HG03565 (cell line): ENCODE measurements around the gene HOXA10.

Source experiments
- ATAC-seq: cut with Tn5 transposase; IDR thresholded peaks from one replicate; pipeline ENCODE4 v1.9.1; 2021; ENCODE audit warnings: mild to moderate bottlenecking, moderate library complexity; ENCODE audit not compliant: unreplicated experiment

Gene HOXA10

DNA sequence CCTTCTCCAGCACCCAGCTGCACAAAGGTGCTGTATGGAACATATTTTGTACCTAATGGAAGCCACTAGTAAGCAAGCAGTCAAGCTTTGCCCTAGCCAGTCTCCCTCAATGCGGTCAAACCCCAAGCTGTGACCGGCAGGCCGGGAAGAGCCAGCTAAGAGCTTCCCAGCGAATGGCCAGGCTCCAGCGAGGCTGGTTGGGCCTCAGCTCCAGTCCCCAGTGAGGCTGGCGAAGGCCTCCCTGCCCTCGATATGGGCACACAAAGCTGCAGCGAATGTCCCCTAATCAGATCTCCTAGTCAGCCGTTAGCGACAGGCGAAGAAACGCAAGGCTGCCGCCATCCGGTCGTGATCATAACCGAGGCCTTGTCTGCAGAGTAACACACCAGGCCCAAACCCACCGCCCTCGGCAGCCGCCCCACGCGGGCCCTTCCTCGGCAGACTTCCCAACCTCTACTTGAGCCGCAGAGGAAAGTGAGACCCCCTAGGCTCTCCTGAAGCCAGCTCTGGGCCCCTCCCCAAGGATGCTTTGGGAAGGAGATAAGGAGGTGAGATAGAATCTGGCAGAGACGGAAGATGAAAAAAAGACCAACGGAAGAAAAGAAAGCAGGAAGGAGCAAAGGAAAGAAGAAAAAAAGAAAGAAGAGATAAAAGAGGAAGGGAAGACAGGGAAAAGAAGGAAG lies 5.7 kb downstream of the HOXA10 start:
- ATAC-seq, result no peak

DNA sequence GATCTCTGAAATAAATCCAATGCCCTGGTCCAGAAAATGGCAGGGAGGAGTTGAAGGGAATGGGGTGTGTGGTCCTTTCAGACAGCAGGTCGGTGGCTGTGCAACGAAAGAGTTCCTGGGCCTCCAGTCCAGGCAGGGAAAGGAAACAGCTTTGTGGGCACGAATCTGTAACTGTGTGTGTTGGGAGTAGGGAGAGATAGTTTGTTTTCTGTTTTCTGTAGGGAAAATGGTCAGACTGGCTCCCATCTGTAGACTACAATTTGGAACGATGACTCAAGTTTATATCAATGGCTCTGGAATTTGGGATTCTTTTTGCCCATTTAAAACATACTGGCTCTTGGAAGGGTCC lies 6.2 kb downstream of the HOXA10 start:
- ATAC-seq, result no peak

DNA sequence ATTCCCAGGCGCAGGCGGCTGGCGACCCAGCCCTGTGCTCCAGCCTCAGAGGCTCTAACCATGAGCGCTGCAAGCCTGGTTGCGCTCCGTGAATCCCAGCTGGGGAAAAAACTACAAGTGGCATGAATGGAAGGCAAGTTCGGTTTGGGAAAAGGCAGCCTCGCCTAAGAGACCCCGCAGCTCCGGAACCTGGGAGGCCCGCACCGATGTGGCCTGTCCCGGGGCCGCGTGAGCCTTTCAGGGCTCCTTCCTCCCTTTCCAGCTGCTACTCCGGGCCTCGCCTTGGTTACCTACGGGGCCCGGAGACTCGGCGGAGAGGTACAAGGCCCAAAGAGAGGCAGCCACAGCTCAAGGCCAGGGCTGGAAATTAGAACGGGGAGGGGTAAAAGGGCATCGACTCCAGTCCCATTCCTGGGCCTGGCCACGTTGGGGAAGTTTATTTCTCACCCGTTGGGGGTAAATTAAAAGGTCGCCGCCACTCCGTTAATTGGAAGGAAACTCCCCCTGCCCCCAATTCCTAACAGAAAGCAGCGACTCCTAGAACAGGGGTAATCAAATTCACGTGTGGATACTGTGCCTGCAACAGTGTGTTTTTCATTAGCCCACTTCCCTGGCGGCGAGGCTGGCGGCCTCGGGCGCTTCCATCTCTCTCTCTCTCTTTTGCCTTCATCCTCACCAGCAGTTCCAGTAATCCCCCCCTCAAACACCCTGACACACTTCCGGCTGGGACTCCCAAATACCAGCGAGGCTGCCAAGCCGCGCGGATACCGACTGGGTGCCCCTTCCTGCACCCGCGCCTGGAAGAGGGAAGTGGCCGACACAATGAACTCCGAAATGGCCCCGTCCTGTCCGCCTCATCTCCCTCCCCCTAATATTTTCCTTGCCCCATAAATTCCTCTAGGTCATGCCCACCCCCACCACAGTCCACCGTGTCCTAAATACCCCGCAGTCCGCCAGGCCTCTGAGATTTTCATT lies 7.3 kb downstream of the HOXA10 start:
- ATAC-seq, result no peak

DNA sequence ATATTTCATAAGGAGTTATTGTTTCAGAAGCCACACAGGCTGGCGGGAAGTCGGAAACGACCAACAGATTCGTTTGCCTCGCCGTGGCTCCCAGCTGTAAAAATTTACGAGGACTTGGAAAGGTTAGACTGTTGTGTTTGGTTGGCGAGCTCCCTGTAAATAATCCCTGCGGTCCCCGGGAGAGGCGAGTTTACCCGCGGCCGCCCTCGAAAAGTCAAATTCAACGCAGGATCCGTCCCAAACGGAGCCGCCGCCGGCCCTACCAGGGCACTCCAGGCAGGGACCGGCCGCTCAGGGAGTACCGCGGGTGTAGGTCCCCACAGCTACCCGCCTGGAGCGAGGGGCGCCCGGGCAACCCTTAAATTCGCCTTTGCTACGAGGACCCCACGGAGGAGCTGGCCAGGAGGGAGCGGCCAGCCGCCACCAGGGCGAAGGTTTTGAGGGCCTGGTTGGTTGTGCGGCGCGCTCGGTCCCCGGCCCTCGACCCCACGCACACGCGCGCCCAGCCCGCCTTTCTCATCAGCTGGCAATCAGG lies 8.1 kb downstream of the HOXA10 start:
- ATAC-seq, result no peak

DNA sequence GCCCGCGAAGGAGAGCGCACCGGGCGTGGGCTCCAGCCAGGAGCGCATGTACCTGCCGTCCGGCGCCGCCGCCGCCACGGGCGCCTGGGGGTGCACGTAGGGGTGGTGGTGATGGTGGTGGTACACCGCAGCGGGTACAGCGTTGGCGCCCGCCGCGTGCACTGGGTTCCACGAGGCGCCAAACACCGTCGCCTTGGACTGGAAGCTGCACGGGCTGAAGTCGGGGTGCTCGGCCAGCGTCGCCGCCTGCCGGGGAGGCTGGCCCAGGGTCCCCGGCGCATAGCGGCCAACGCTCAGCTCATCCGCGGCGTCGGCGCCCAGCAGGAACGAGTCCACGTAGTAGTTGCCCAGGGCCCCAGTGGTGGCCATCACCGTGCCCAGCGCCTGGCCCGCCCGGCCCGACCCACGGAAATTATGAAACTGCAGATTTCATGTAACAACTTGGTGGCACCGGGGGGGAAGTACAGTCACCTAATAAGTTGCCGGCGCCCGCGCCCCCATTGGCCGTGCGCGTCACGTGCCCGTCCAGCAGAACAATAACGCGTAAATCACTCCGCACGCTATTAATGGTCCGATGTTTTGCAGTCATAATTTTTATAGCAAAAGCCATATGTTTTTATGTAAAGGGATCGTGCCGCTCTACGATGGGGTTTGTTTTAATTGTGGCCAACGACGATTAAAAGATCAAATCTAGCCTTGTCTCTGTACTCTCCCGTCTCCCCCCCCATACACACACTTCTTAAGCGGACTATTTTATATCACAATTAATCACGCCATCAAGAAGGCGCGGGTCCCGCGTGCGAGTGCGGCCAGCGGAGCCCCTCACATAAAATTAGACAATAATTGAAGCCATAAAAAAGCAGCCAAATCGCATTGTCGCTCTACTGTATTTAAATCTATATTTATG lies 8.8 kb downstream of the HOXA10 start, which contains the start of gene HOXA9:
TSS of gene HOXA9 (minus strand) at position 449 of the 907 bp plus-strand sequence. CDS start at position 369, 80 bp downstream.
- no peak for ATAC-seq

DNA sequence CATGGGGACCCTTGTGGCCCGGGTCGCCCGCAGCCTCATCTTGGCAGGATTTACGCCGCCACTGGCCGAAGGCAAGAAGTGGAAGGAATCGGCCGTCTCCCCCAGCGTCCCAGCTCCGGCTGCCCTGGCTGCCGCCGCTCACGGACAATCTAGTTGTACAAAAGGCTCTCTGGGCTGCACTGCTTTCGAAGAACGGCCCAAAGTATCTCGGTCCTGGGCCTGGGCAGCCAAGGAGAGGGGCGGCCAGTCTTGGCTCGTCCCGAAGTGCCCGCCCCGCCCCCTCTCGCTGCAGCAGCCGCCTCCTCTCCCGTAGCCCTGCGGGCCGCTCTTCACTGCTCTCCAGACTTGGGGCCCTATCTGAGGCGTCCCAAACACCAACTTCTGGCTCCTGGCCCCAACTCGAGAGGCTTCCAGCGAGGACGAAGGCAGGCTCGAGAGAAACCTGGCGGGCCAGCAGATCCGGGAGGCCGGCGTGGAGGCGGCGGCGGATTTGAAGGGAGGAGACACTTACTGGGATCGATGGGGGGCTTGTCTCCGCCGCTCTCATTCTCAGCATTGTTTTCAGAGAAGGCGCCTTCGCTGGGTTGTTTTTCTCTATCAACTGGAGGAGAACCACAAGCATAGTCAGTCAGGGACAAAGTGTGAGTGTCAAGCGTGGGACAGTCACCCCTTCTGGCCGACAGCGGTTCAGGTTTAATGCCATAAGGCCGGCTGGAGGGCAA lies 9.6 kb downstream of the HOXA10 start:
- ATAC-seq, result no peak

DNA sequence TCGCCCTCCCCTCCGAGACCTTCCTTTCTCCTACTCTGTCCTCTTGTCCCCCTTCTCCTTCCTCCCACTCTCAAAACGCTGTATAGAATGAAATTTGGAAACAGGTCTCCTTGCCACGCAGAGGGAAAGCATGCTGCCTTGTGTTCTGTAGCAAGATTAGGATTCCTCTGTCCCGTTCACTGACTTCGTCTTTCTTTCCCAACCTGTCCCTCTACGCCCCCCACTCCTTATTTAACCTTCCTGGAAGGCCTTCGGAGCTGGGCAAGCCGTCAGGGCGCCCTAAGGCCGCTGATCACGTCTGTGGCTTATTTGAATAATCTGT lies 10.1 kb downstream of the HOXA10 start:
- ATAC-seq, result no peak

DNA sequence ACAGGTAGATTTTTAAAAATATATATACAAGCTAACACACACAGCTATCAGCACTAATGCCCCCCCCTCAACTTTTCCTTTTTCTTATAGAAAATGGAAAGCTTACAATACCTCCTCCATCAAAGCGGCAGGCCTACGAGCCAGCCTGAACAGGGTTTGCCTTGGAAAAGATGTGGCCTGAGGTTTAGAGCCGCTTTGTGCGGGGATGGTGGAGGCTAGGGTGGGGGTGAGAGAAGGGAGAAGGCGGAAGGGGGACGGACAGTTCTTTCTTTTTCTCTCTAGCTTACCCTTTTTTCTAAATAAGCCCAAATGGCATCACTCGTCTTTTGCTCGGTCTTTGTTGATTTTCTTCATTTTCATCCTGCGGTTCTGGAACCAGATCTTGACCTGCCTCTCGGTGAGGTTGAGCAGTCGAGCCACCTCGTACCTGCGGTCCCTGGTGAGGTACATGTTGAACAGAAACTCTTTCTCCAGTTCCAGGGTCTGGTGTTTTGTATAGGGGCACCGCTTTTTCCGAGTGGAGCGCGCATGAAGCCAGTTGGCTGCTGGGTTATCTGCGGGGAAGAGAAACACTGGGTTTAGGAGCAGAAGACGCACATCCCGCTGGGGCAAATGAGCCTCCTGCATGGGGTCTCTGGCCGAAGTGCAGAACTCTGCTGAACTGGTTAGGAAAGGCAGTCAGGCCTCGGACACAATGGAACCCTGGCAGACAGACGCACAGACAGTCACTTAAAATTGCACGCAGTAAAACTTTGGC lies 10.7 kb downstream of the HOXA10 start:
- ATAC-seq, result no peak

DNA sequence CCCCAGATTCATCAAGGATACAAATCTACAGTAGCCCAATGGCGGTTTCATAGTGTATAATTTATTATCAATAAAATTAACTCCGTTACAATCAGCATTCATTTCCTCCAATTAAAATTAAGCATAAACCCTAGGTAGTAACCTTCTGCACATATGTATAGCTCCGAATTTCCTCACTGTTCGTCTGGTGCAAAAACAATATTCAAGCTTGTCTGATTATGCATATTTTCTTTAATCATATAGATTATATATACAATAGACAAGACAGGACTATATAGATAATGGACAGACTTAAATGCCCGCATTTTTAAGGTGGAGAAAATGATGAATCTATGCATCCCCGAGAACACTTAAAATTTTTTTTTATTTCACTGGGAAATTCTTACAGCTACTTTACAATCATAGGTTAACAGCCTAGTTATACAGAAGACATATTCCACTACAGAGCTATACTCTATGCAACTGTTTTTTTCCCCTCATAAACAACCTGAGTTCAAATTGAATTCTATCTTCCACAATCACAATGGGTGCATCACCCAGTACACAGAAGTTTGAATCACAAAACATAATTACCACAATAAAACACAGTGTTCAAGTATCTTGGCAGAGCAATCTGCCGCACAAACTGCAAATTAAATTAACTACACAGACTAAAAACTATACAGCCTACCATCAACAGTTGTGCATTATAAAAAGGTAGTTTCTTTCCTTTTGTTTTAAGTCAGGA lies 11.4 kb downstream of the HOXA10 start:
- ATAC-seq, result no peak

DNA sequence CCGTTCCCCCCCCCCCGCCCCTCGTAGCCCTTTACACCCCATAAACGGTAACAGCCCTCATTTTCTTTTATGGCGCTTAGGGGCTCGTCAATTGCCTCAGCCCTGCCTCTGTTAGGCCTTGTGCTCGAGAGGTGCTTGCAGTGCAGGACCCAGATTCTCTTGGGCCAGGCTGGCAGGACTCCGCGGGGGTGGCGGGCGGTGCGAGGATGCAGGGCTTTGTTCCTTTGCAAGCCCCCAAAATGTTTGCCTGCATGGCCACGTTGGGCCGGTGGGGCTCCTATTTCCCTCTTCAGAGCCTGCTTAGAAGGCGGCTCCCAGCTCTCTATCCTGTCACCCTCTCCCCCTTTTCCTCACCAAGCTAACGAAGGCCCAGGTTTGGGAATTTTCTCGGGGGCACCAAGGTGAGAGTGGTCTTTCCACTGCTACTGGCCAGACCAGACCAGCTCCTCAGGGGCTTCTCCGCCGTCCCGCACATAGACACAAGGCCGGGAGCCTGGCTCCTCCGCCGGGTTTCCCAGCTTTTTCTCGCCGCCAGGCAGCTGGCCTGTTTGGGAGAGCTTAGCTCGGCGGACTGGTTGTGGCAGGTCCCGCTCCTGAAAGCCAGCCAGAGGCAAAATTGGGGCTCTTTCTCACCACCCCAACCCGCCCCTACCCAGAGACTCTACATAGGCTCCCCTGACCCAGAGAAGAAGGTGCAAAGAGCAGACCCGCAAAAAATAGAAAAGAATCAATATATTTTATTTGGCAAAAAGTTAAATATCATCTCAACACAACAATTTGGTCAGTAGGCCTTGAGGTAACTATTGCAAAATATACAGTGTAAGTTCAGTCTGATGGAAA lies 12.2 kb downstream of the HOXA10 start:
- ATAC-seq, result no peak

DNA sequence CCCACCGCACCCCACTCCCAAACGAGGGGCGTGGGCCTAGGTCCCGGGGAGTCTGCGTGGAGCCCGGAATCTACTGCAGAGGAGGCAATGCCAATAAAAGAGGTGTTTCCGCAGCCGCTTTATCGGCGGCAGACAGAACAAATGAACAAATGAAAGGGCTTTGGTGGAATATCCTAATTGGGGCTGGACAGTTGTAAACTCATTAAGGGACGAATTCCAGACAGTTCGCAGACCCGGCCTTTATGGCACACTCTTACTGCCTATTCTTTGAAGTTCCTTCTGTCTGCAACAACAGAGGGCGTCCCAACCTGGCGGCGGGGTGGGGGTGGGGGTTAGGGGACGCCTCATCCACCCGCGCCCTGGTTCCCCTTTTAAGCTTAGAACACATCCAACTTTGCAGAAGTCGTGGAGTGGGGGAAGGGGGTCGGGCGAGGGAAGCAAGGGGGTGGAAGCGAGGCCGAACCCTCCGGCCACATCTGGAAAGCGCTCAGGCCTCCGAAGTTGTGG lies 12.9 kb downstream of the HOXA10 start:
- ATAC-seq, result no peak

DNA sequence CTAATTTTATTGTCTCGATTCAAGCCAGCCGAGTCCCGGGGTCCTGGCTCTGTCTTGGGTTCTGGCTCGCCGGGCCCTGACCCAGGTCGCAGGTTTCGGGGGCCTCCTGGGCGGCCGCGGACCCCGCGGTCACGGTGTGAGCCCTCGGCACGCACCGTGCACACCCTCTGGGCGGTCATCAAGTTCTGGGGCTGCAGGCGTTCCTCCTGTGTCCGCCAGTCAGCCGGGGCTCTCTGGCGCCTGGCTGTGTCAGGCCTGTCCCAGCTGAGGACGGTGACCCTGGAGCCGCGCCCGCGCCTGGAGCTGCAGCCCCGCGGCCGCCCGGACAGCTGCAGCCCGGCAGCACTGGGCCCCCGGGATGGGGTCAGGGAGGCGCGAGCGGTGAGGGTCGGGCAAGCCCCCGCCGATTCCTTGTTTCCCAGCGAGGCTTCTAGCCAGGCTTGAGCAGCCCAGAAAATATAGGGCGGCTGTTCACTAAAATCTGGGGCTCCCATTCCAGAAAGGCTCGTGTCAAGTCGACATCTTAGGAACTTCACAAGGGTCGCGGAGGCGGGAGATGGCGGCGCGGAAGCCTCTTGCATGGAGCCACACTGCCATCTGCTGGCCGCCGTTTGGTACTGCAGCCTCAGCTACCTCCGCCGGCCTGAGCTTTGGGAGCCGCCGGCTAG lies 13.4 kb downstream of the HOXA10 start:
- ATAC-seq, result peak; percentile 53

DNA sequence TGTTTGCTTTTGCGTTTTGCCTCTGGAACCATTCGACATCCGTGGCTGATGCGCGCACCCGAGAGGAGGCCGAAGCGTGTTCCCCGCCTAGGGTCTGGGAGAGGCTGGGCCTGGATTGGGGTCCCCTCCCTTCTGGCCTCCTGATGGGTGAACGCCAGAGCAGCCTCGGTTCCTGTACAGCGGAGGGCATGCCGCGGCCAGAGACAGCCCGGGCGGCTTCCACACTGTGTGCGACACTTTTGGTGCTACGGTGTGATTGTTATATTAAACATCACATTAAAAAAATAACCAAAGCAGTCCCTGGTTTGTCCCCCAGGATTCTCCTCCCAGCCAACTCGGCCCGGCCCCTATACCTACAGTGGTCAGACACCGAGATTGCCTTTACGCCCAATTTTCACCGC lies 14.0 kb downstream of the HOXA10 start:
- ATAC-seq, result no peak

DNA sequence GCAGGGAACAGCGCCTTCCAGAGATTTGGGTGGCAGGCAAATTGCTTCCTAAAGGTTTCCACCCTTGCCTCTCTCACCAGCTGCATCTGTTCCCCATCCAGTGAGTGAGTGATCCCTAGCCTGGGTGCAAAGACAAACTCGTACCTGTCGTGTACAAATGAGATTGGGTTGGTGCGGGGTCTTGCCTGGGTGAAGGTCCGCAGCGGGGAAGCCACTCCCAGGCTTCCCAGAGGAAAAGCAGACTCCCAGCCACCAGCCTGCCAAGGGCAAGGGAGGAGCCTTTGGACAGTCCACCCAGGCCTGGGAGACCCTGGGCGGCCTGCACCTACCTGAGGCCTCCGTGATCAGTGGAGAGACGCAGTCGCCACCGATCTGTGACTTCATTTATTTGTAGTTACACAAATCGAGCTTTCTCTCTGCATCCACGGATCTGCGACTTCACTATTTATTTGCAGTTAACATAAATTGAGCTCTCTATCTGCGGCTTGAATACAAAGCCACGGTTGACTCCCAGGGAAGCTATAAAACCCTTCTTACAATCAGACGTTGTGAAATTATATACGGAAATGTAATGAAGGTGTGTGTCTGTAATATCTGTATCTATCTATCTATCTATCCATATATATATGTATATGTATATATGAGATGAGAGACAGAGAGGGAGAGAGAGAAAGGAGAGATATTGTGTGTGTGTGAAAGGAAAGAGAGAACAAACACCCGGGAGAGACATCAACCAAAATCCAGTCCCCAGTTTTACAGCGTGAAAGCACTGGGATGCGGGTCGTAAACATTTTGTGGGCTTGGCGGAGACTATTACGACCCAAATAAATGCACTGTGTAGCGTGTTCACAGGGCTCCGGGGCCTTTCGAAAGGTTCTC lies 14.6 kb downstream of the HOXA10 start:
- no peak for ATAC-seq

DNA sequence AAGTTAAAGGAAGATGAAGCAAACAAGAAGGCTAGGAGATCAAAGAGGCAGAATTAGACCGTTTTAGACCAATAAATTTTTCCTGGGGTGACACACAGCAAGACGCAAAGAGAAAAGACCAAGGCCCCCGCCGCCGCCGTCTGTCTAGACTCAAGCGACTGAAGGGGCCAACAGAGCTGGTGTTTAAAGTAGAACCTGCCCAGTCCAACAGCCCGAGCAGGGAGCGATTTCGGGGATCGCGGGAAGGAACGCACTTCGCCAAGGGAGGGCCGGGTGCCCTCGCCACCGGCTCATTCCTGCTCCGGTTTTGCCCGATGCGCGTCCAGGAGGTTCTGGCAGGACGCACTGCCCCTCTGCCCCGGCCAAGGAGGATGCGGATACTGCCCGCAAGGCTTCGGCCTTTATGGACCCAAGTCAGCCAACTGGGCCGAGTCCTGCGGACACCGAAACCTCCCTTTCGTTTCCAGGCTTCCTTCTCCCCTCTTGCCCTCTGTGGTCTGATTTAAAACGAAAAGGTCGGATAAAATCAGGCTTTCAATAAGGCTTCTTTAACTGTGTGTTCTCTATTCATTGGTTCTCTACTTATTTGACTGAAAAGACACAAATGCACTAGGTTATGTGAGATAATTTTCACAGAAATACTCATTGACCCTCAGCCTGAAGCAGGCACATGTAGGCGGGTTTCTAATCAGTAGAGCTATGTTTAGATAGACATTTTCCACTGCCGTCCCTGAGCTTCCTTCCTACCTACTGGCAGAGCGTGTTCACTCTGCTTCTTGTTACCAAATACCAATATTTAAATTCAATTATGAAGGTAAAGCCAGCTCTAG lies 15.5 kb downstream of the HOXA10 start:
- ATAC-seq, result no peak
